Stomach smooth muscle (tissue), 2 donors: ENCODE data around the gene FFAR2.

Experiments
- H3K27ac ChIP-seq: one replicate; pipeline ENCODE4 v1.7.0; 2013; ENCODE audit warnings: mild to moderate bottlenecking, low read length, inconsistent platforms
- H3K27me3 ChIP-seq, 2 donors: one replicate each; pipeline ENCODE4 v1.7.0; 2013; ENCODE audit warnings: low read length in 2 of 2; ENCODE audit not compliant: insufficient read depth in 2 of 2, control insufficient read depth in 1 of 2
- H3K36me3 ChIP-seq, 2 donors: one replicate each; pipeline ENCODE4 v1.7.0; 2013; ENCODE audit warnings: low read length in 2 of 2; ENCODE audit not compliant: control insufficient read depth in 2 of 2, insufficient read depth in 2 of 2
- H3K4me1 ChIP-seq: one replicate; pipeline ENCODE4 v1.7.0; 2013; ENCODE audit warnings: low read length; ENCODE audit not compliant: control insufficient read depth, insufficient read depth
- H3K4me3 ChIP-seq, 2 donors: one replicate each; pipeline ENCODE4 v1.7.0; 2013; ENCODE audit warnings: low read length in 2 of 2
- H3K9ac ChIP-seq, 2 donors: one replicate each; pipeline ENCODE4 v1.7.0; 2013; ENCODE audit warnings: low read length in 2 of 2, mild to moderate bottlenecking in 1 of 2
- H3K9me3 ChIP-seq, 2 donors: one replicate each; pipeline ENCODE4 v1.7.0; 2013; ENCODE audit warnings: low read length in 2 of 2; ENCODE audit not compliant: control insufficient read depth in 2 of 2
- donor health status: healthy.
- donor health status: Pancreatic carcinoma.

The FFAR2 gene

GRCh38 chr19:35438096-35438495, 10.0 kb upstream of the FFAR2 start:
- Histone ChIP-seq H3K27ac (no peak overlapping the region), H3K4me3 (no peak overlapping the region), H3K9ac (no peak overlapping the region), H3K9me3 (no peaks in the 10 kb centered on the region), H3K36me3 (no peaks in the 10 kb centered on the region), H3K4me1 (no peaks in the 10 kb centered on the region), H3K27me3 (peaks cover 11 to 21% of the 10 kb centered on the region in 2 donors)

- Histone ChIP-seq H3K36me3 (no peaks in the 10 kb centered on the region), H3K4me1 (no peaks in the 10 kb centered on the region), H3K9ac (no peak overlapping the region), H3K9me3 (no peaks in the 10 kb centered on the region), H3K4me3 (no peak overlapping the region), H3K27ac (no peak overlapping the region), H3K27me3 (peaks cover 11 to 21% of the 10 kb centered on the region in 2 donors)
These were observed 9.5 kb upstream of the FFAR2 start for GRCh38 chr19:35438527-35438926.

- H3K27me3 ChIP-seq, result peaks cover 8 to 13% of the 10 kb centered on the region in 2 donors
- no peak overlapping the region for H3K9ac ChIP-seq
- no peak overlapping the region for H3K4me3 ChIP-seq
- no peaks in the 10 kb centered on the region for H3K9me3 ChIP-seq
- H3K27ac ChIP-seq, result no peak overlapping the region
- H3K4me1 ChIP-seq, result no peaks in the 10 kb centered on the region
- no peaks in the 10 kb centered on the region for H3K36me3 ChIP-seq
These were observed 8.1 kb upstream of the FFAR2 start for GRCh38 chr19:35439921-35440320.

GRCh38 chr19:35442091-35442490, 6.0 kb upstream of the FFAR2 start:
- H3K4me3 ChIP-seq, result no peak overlapping the region
- no peak overlapping the region for H3K27ac ChIP-seq
- no peaks in the 10 kb centered on the region for H3K9me3 ChIP-seq
- H3K9ac ChIP-seq, result no peak overlapping the region
- H3K36me3 ChIP-seq, result no peaks in the 10 kb centered on the region
- H3K27me3 ChIP-seq, result peaks cover 4 to 7% of the 10 kb centered on the region in 2 donors
- H3K4me1 ChIP-seq, result no peaks in the 10 kb centered on the region

GRCh38 chr19:35444735-35445134, 3.3 kb upstream of the FFAR2 start:
- Histone ChIP-seq H3K4me3 (no peak overlapping the region), H3K4me1 (no peaks in the 10 kb centered on the region)

GRCh38 chr19:35445826-35446593, 2.0 kb upstream of the FFAR2 start:
- no peaks in the 10 kb centered on the region for H3K4me1 ChIP-seq
- H3K9me3 ChIP-seq, result no peaks in the 10 kb centered on the region
- H3K27ac ChIP-seq, result no peak overlapping the region
- no peak overlapping the region for H3K9ac ChIP-seq
- H3K27me3 ChIP-seq, result peaks cover 0 to 4% of the 10 kb centered on the region in 2 donors
- no peak overlapping the region for H3K4me3 ChIP-seq
- H3K36me3 ChIP-seq, result no peaks in the 10 kb centered on the region

More at GRCh38 chr19:35444735-35445134, 3.3 kb upstream of the FFAR2 start:
- Histone ChIP-seq H3K9me3 (no peaks in the 10 kb centered on the region), H3K27ac (no peak overlapping the region), H3K9ac (no peak overlapping the region), H3K36me3 (no peaks in the 10 kb centered on the region), H3K27me3 (peaks cover 0 to 7% of the 10 kb centered on the region in 2 donors)

- Histone ChIP-seq H3K27ac (no peak overlapping the region), H3K36me3 (no peaks in the 10 kb centered on the region), H3K4me1 (no peaks in the 10 kb centered on the region), H3K4me3 (no peak overlapping the region), H3K9ac (no peak overlapping the region), H3K27me3 (peaks cover 0 to 4% of the 10 kb centered on the region in 2 donors), H3K9me3 (no peaks in the 10 kb centered on the region)
These were observed 1.4 kb downstream of the FFAR2 start for GRCh38 chr19:35449359-35450043.

GRCh38 chr19:35451338-35452096, 3.5 kb downstream of the FFAR2 start:
- Histone ChIP-seq H3K9ac (no peak overlapping the region), H3K27ac (no peak overlapping the region), H3K4me1 (no peaks in the 10 kb centered on the region)

GRCh38 chr19:35454663-35455062, 6.6 kb downstream of the FFAR2 start:
- H3K9ac ChIP-seq, result no peak overlapping the region
- no peak overlapping the region for H3K4me3 ChIP-seq
- H3K36me3 ChIP-seq, result no peaks in the 10 kb centered on the region
- H3K27me3 ChIP-seq, result no peaks in the 10 kb centered on the region
- H3K27ac ChIP-seq, result no peak overlapping the region
- H3K9me3 ChIP-seq, result no peaks in the 10 kb centered on the region
- peaks cover 6% of the 10 kb centered on the region for H3K4me1 ChIP-seq

More at GRCh38 chr19:35451338-35452096, 3.5 kb downstream of the FFAR2 start:
- Histone ChIP-seq H3K36me3 (no peaks in the 10 kb centered on the region), H3K9me3 (no peaks in the 10 kb centered on the region), H3K4me3 (no peak overlapping the region), H3K27me3 (no peaks in the 10 kb centered on the region)

GRCh38 chr19:35455616-35456201, 7.7 kb downstream of the FFAR2 start:
- H3K4me1 ChIP-seq, result peaks cover 6% of the 10 kb centered on the region
- H3K9me3 ChIP-seq, result no peaks in the 10 kb centered on the region
- no peaks in the 10 kb centered on the region for H3K36me3 ChIP-seq
- H3K4me3 ChIP-seq, result no peak overlapping the region
- no peak overlapping the region for H3K9ac ChIP-seq
- H3K27ac ChIP-seq, result no peak overlapping the region
- no peaks in the 10 kb centered on the region for H3K27me3 ChIP-seq
